ENCODE measurements around the gene KAZALD1.

Gene KAZALD1

DNA sequence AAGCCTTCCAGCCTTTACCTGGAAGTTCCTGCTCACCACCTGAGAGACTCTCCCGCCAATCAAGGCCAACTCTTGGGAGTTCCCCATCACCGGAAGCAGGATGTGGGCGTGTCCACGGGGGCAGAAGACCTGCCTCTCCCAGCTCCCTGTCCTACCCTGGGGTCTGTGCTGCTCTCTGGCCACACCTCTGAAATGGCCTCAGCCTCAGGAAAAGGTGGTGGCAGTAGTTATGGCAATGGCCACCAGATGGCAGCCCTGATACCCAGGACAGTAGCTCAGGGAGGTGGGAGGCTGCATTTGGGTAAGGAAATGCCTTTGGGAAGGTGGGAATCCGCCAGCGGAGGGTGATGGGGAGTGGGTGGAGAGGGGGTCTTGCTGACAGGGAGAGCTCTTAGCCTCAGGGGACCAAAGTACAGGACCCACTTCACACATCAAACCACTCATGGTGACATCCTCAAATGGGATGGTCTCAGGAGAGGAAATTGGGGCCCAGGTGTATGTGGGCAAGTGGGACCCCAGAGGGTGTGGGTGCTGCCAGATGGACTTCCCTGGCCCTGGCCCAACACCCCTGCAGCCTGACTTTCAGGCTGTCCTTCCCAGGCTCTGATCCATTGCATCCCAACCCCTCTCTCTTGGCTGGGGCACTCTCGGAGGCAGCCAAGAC is 33.9 kb downstream of the KAZALD1 start:
- peak; percentile 38 for DNase-seq

DNA sequence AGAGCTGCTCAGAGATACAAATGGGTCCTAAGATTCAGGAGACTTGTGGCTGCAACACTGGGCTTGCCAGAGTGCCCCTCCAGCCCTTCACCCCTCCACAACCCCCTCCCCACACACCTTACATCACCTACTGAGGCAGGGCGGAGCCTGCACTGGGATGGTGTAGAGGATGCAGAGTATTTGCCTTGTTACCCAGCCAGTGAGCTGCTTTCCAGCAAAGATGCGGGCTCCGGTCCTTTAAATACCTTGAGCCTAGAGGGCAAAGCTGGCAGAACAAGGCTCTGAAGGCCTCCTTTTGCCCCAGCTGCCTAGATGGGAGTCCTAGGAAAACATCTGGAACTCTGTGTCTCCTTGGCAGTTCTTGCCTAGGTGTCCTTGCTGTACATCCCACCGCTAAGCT is 34.6 kb downstream of the KAZALD1 start:
- no peak for DNase-seq

DNA sequence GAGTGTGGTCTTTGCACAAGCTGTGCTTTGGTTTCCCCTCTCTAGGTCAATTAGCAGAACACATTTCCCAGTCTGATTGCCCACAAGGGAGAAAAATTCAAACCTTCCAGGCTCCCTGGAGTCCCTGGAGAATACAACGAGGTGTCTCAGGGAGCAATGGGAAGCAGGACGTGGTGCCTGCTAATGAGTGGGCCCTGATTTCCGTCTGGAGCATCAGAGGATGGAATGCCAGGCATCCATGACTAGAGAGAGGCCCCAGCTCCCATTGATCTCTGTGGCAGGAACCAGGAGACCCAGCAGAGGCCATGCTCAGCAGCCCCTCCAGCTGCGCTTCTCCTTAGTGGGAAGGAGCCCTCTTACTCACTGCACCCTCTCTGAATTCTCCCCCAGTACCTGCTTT is 36.1 kb downstream of the KAZALD1 start:
- no peak for DNase-seq

DNA sequence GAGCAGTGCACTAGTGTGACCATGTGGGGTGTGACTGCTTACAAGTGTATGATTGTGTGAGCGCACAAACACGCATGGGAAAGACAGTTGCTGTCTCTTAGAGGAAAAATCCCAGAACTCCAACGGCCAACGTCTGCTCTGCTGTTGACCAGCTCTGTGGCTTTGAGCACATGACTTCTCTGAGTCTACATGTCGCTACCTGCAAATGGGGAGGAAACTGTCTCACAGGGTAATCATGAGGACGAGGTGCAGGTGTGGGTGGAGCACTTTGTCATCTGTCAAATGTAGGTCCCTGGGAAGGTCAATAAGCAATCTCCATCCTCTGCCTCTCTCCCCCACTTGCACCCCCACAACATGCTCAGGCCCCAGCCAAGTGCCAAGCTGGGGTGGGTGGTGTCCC is 38.1 kb downstream of the KAZALD1 start:
- DNase-seq = no peak

DNA sequence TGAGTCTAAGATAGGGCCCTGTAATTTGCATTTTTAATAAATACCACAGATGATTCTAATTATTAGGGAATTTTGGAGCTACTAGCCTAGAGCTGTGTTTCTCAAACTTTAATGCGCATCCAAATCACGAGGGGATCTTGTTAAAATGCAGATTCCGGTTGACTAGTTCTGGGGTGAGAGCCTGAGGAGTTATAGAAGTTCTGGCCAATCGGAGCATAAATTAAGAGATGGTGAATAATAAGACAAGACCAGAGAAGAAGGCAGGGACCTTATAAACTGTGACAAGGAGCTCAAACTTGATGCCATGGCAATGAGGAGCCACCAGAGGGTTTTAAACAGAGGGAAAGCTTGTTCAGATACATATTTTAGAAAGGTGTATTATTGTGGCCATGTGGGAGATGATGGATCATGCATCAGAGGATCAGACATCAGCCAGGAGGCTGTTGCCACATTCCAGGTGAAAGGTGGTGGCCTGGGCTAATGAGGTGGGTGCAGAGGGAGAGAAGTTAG is 39.6 kb downstream of the KAZALD1 start:
- DNase-seq = no peak

DNA sequence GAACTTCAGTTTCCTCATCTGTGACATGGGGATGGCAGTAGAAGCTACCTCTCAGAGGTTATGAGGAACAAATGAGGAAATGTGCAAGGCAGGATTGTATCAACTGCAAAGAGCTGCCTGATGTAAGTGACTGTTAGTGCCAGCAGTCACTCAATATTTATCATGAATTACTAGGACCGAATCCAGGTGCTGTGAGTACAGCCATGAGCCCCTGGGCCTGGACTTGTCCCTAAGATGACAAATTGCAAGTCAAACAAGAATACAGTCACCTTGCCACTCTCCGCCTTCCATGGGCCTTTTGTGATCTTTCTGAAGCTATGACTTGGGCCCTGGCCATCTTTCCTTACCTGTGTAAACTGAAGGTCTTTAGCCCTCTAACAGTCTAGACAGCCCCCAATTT is 41.6 kb downstream of the KAZALD1 start:
- DNase-seq = no peak

DNA sequence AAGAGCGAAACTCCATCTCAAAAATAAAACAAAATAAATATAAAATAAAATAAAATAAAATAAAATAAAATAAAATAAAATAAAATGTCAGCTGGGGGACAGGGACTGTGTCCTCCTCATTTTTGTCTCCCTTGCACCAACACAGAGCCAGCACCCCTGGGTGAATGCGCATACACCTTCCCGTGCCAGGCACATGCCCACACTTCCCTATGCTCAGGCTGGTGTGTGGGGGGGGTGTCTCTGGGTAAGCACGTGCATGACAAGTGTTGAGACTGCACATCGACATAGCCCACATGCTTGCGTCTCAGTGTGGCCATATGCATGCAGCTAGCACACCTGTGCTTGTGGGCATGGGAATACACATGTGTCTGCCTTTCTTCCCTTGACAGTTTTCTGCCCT is 44.6 kb downstream of the KAZALD1 start:
- DNase-seq = no peak

DNA sequence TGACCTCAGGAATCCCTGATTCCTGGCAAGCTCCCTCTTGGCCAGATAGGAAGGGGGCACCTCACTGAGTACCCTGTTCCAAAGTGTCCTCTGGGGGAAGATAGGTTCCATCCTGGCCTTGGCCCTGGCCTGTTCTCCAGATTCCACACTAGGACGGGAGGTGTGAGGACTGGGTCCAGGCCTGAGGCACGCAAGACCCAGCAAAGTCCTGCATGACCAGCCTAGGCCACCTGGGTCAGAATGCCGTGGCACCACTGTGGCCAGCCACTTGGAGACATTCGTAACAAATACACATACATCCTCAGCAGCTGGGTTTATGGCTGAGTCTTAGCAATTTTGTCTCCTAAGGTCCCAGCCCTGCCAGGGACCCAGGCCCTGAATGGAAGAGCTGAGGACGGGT is 46.0 kb downstream of the KAZALD1 start:
- DNase-seq = no peak

DNA sequence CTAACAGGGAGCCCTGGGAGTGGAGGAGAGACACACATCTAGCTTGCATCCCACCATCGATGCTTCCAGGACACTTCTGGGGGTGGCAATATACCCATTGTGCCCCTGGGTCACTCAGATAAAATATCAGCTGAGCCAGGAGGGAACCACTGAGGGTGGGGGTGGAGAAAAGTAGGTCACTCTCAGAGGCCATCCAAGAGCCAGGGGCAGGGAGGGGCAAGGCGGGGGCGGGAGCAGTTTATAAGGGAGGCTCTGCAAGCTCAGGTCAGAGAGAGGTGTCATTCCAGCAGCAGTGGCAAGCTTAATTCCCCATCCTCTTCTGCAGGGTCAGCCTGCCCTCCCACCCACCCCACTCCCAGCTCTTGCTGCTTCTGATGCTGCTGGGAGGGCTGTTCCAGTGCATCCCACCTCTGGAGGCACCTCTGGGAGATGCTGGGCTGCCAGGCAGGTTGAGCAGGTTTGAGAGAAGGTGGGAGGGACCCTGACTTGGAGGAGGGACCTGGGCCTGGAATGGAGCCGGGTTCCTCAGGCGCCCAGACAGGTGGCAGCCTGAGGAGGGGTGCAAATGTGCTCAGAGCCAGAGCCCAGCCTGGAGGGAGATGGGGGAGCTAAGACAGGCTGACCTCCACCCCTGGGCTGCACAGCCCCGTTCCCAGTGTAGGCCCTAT is 49.2 kb downstream of the KAZALD1 start:
- no peak for DNase-seq

DNA sequence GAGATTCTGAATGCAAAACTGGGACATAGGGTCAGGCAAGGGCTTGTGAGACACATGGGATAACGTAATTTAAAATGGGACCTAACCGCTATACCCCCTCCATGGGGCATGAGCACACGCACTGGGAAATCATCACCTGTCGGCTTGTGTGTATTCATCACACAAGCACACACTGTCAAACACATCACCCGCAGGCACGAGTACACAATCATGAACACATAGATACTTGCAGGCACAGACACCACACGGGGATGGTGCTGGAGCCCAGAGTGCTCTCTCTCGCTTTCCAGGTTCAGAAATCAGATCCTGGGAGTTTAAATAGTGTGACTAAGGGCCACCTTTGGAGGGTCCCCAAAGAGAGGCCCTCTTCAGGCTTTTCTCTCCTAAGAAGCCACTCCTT is 49.8 kb downstream of the KAZALD1 start:
- no peak for DNase-seq

DNA sequence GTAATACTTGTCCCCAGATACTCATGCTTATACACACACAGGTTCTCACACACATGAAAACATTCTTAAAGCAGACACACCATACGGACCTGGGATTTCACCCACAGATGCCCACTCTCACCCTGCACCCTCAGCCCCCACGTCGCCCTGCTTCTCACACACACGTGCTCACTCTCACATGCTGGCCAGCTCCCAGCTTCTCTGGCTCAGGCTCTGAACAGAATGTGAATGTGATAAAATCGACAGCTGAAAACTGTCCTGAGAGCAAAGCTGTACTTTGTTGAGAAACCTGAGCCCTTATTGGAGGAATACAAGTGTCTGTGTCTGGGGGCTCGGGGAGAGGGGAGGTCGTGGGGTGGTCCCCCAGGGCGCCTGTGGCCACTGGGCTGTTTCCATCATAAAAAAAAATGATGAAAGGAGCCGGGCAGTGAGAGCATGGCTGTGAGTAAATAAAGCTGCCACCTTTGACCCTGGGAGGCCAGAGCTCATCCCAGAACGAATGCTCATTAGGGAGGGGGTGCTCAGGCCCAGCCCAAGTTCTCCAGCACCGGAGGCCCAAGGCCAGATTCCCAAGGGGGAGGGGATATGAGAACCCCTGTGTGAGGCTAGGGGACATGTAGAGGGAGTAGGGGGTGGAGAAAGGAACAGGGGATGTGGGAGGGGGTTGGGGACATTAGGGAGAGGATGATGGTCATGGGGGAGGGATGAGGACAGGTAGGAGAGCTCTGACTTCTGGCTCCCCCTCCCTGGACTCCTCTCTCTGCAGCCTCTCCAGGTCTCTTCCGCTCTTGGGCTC is 51.2 kb downstream of the KAZALD1 start:
- DNase-seq = no peak

DNA sequence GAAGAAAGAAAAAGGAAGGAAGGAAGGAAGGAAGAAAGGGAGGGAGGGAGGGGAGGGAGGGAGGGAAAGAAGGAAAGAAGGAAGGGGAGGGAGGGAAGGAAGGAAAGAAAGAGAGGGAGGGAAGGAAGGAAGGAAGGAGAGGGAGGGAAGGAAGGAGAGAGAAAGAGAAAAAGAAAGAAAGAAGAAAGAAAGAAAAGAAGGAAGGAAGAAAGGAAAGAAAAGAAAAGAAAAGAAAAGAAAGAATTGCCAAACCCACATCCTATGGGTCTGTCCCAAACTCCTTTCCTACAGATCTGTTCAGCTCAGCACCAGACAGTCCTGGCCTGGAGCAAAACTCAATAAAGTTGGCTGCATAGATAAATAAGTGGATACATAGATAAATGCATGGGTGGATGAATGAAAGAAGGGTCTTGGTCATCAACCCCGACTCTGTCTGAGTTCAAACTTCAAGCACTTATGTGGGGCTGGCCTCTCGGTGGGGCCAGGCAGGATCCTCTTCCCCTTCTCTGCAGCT is 52.2 kb downstream of the KAZALD1 start:
- DNase-seq = no peak

DNA sequence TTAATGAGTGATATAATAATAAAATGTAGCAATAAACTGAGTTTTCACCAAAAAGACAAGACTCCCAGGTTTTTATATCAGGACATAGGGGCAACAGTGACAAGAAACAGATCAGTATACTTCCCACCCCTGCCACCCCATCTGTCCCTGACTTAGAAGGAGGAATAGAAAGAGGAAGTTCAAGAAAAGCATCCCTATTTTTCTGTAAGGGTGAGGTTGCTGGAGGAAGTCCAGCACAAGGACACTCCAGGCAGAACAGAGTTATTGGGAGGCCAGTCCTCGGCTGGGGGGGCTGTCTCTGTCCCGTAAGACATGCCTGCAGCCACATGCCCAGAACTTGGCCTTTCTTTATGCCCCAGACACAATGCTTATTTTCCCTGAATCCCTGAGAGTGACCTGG is 52.9 kb downstream of the KAZALD1 start:
- DNase-seq = no peak

All from NCI-H2171 treated with DMSO at 0.1 percent for 48 hours (cell line).